Loucy (cell line): ENCODE measurements around the gene FSTL4.

Experiments
- CTCF ChIP-seq: fragments of 200-600 bp; sonication (generic); conservative IDR thresholded peaks from 2 replicates; pipeline ENCODE4 v1.5.1; 2014; ENCODE audit warnings: mild to moderate bottlenecking, antibody characterized with exemption, low read length
- EZH2phosphoT487 ChIP-seq: fragments of 200-600 bp; IDR thresholded peaks from 2 replicates; pipeline ENCODE4 v1.6.1; 2018; ENCODE audit warnings: antibody characterized with exemption, mild to moderate bottlenecking, moderate library complexity, borderline replicate concordance

DNA sequence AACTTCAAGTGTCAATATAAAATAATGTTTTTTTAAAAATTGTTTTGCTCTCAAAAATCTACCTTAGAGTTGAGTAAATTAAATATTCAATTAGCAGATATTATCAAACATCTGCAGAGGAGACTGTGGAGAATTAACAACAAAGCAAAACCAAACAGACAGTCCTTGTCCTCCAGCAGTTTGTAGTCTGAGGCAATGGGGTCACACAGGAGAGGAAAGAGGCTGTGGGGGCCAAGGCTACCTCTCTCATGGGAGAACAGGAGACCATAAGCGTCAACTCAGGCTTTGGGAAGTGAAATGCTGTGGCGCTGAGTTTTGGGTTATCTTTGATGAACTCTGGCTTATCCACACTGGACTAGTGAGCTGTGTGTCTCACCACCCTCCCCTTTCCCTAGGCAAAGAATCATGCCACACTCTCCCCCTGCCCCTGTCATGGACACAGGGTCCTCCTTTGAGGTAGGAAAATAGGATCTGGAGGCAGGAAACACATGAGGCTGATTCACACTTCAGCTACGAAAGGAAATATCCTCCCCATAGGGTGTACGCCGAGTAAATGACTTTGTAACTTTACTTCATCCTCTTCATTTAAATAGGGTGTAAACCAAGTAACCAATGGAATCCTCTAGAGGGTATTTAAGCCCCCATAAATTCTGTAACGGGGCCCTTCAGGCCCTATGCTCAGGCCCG lies 152.7 kb downstream of the FSTL4 start:
- TF ChIP-seq CTCF: no peak
- TF ChIP-seq EZH2phosphoT487: no peak
